ENCODE data around the gene C3orf18. TPM values are rescaled to one million over a fixed set of nuclear protein-coding genes. Genes with fewer than 3 reads are reported as not detected.
A peak's percentile ranks its signal among the peaks of the same experiment; 100 is the strongest.

Gene C3orf18
- total RNA-seq, 1 experiment from 2014 or later, result 1.3 TPM

DNA sequence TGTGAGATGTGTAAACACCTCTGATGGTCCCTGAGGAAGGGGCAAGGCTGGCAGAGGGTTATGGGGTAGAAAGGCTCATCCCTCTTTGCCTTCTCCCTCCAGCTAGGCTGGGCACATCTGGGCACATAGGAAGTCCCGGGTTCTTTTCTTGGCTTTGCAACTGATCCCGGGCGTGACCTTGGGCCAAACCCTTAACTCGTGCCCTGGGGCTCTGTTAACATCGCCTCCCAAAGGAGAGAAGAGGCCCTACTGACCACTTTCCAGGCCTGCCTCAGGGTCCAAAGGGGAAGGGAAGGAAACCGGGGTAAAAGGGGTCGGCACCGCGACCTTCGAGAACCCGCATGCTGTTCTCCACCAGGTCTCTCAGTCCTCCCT lies 549 bp downstream of the C3orf18 start:
- H3K4me1 Mint-ChIP-seq (ENCODE audit: insufficient read depth, unreplicated experiment), result peaks cover 10% of the 10 kb centered on the region
- intact Hi-C loops (cut with micrococcal nuclease), result no loop called here

DNA sequence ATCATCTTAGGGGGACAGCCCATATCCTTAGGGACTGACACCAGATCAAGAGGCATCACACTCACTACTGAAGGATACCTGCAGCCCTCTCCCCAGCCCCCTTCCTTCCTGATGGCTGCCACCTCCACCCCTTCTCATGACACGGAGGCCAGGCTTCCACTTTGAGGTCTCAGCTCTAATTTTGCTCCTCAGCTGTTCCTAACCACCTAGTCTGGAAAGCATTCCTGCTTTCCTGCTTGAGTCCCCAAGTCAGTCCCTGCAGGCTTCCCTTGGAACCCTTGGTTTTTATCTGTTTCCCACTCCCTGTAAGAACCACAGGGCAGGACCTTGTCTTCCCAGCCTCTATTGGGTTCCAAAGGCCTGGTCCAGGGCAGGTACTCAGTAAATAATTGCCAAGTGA lies 3.2 kb downstream of the C3orf18 start:
- TF ChIP-seq, protein P1, sequence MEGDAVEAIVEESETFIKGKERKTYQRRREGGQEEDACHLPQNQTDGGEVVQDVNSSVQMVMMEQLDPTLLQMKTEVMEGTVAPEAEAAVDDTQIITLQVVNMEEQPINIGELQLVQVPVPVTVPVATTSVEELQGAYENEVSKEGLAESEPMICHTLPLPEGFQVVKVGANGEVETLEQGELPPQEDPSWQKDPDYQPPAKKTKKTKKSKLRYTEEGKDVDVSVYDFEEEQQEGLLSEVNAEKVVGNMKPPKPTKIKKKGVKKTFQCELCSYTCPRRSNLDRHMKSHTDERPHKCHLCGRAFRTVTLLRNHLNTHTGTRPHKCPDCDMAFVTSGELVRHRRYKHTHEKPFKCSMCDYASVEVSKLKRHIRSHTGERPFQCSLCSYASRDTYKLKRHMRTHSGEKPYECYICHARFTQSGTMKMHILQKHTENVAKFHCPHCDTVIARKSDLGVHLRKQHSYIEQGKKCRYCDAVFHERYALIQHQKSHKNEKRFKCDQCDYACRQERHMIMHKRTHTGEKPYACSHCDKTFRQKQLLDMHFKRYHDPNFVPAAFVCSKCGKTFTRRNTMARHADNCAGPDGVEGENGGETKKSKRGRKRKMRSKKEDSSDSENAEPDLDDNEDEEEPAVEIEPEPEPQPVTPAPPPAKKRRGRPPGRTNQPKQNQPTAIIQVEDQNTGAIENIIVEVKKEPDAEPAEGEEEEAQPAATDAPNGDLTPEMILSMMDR (IDR thresholded peaks at IDR 0.05; ENCODE audit: unreplicated experiment), result no peak
- H3K36me3 Mint-ChIP-seq (ENCODE audit: insufficient read depth, unreplicated experiment), result no peaks in the 10 kb centered on the region
- POLR2A ChIA-PET, result no interaction called here

More for the DNA sequence above, 549 bp downstream of the C3orf18 start:
- CTCF ChIA-PET, result interaction anchor here (0.6 to 15.8 kb wide), 4 partner anchors 16 to 342 kb away, joined by 3 to 397 read pairs (median 4); partner anchors contain the start of genes CISH and MAPKAPK3
- no peak for DNase-seq (ENCODE audit: unreplicated experiment)
- Mint-ChIP-seq H3K36me3 (ENCODE audit: insufficient read depth, unreplicated experiment) (no peaks in the 10 kb centered on the region), H3K9me3 (ENCODE audit: unreplicated experiment) (no peaks in the 10 kb centered on the region), H3K4me3 (ENCODE audit: unreplicated experiment) (no peak overlapping the region), H3K27me3 (ENCODE audit: insufficient read depth, unreplicated experiment) (no peaks in the 10 kb centered on the region), H3K27ac (ENCODE audit: low read depth, unreplicated experiment) (no peak overlapping the region)
- POLR2A ChIA-PET, result interaction anchor here (5.4 kb wide), 1 partner anchor 45 kb away, joined by 48 read pairs; the partner anchor contains the start of gene CISH
- TF ChIP-seq, protein P1 (IDR thresholded peaks at IDR 0.05; ENCODE audit: unreplicated experiment), result no peak
- no TSS peak for BruUV-seq (replicated peaks)

DNA sequence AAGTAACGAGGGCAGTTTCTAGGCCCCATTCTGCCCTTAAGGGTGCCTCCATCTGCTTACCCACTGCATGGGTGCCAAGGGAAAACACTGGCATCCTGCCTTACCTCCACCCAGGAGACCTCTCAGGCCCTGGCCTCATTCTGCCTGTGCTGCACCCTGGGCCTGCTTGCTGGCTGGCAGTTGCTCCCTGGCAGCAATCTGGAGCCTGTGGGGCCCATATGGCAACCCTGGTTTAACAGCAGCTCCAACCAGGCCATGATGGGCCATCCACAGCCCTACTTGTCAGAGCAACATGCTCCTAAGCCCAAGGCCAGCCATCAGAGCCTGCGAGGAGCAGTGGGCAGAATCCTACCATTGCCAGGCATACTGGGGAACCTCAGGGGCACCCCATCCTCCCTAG lies 3.7 kb downstream of the C3orf18 start:
- Mint-ChIP-seq H3K36me3 (ENCODE audit: insufficient read depth, unreplicated experiment) (no peaks in the 10 kb centered on the region), H3K4me3 (ENCODE audit: unreplicated experiment) (no peak overlapping the region), H3K9me3 (ENCODE audit: unreplicated experiment) (no peaks in the 10 kb centered on the region), H3K27me3 (ENCODE audit: insufficient read depth, unreplicated experiment) (no peaks in the 10 kb centered on the region), H3K27ac (ENCODE audit: low read depth, unreplicated experiment) (no peak overlapping the region), H3K4me1 (ENCODE audit: insufficient read depth, unreplicated experiment) (peaks cover 10% of the 10 kb centered on the region)
- POLR2A ChIA-PET, result interaction anchor here (1.0 kb wide), 1 partner anchor 209 kb away, joined by 3 read pairs; no protein-coding TSS in a partner anchor
- no peak for DNase-seq (ENCODE audit: unreplicated experiment)
- intact Hi-C loops (cut with micrococcal nuclease), result no loop called here
- no TSS peak for BruUV-seq (replicated peaks)
- CTCF ChIA-PET, result interaction anchor here (0.6 to 1.3 kb wide), 4 partner anchors 14 to 127 kb away, joined by 3 to 6 read pairs (median 4); no protein-coding TSS in a partner anchor
- TF ChIP-seq, protein P1 (IDR thresholded peaks at IDR 0.05; ENCODE audit: unreplicated experiment), result no peak

More for the DNA sequence above, 3.2 kb downstream of the C3orf18 start:
- Mint-ChIP-seq H3K9me3 (ENCODE audit: unreplicated experiment) (no peaks in the 10 kb centered on the region), H3K4me3 (ENCODE audit: unreplicated experiment) (no peak overlapping the region), H3K27ac (ENCODE audit: low read depth, unreplicated experiment) (no peak overlapping the region), H3K4me1 (ENCODE audit: insufficient read depth, unreplicated experiment) (peaks cover 10% of the 10 kb centered on the region), H3K27me3 (ENCODE audit: insufficient read depth, unreplicated experiment) (no peaks in the 10 kb centered on the region)
- CTCF ChIA-PET, result interaction anchor here (15.8 kb wide), 1 partner anchor 49 kb away, joined by 397 read pairs; the partner anchor contains the start of genes CISH and MAPKAPK3
- no peak for DNase-seq (ENCODE audit: unreplicated experiment)
- intact Hi-C loops (cut with micrococcal nuclease), result no loop called here
- BruUV-seq (replicated peaks), result no TSS peak

DNA sequence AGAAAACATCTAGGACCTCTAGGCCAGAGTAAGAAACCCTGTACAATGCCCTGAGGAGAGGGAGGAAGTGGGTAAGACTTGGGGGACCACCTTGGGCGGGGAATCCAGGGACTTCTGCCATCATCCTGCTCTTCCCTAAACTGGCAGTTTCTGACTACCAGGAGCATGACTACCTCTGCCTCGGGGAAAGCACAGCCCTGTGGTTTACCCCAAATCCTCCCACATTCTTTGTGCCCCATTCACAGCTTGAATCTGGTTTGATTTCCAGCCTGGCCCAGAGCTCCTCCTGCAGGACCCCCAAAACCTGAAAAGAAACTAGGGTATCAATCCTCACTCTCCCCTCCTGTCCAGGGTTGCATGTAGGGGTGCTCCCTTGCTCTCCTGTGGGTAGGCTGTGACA lies 4.7 kb downstream of the C3orf18 start:
- DNase-seq (ENCODE audit: unreplicated experiment), result peak; percentile 36
- Mint-ChIP-seq H3K4me3 (ENCODE audit: unreplicated experiment) (no peak overlapping the region), H3K27me3 (ENCODE audit: insufficient read depth, unreplicated experiment) (no peaks in the 10 kb centered on the region), H3K27ac (ENCODE audit: low read depth, unreplicated experiment) (peak overlapping the region; percentile 21), H3K4me1 (ENCODE audit: insufficient read depth, unreplicated experiment) (peaks cover 10% of the 10 kb centered on the region), H3K36me3 (ENCODE audit: insufficient read depth, unreplicated experiment) (no peaks in the 10 kb centered on the region), H3K9me3 (ENCODE audit: unreplicated experiment) (no peaks in the 10 kb centered on the region)
- no TSS peak for BruUV-seq (replicated peaks)
- intact Hi-C loops (cut with micrococcal nuclease), result no loop called here
- TF ChIP-seq, protein P1 (IDR thresholded peaks at IDR 0.05; ENCODE audit: unreplicated experiment), result no peak
- CTCF ChIA-PET, result interaction anchor here (0.6 to 1.3 kb wide), 5 partner anchors 13 to 134 kb away, joined by 3 to 6 read pairs (median 3); no protein-coding TSS in a partner anchor
- POLR2A ChIA-PET, result interaction anchor here (1.0 kb wide), 1 partner anchor 208 kb away, joined by 3 read pairs; no protein-coding TSS in a partner anchor
